GM19239 (cell line): ENCODE measurements around the gene INPP5A.
"Not testable (repeated sequence)": the region's sequence is repeated elsewhere in the genome, so short reads cannot be mapped to it uniquely, and the experiment has no call there.

Source experiments
- DNase-seq: peaks from one replicate; pipeline ENCODE4 v3.0.0; 2011; ENCODE audit warnings: low spot score; ENCODE audit not compliant: insufficient read length
- FAIRE-seq: peaks from 2 replicates; lab custom pipeline; 2011; peaks lifted over from hg19 to GRCh38; lab: Jason Lieb, UNC

INPP5A gene

DNA sequence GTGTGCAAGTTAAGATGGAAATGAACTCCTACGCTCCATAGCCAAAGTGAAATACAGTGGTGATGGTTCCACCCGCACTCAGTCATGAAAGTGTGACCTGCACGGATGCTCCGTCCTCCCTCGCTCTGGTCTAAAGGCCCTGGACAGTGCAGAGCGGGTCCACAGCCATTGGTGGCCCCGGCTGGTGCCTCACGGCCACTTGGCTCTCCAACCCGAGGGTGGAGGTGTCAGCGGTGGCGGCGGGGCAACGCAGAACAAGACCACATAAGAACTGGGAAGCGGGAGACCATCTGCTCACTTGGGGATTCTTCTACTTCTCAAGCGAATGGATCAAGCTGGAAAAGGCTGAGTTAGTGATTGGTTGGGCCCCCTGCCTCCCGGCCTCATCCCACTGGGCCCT, 187.6 kb downstream of the INPP5A start:
- FAIRE-seq, result no peak
- no peak for DNase-seq

DNA sequence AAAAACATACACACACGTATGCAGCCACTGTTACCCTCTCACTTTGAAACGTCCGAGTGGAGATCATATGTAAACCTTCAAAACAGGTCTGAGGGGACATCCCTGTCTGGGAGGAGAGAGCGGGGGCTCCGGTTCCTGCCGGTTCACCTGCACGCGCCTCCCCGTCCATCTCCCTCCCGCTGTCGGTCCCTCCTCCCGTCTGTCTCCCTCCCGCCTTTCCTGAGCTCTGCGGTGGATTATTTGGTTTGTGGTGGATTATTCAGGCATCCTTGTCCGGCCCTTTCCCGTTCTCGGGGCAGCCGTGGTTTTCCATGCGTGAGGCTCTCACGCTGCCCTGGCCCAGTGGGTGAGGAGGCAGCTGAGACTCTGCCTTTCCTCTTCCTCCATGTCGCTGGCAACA, 188.6 kb downstream of the INPP5A start:
- FAIRE-seq (no peak), DNase-seq (no peak)

DNA sequence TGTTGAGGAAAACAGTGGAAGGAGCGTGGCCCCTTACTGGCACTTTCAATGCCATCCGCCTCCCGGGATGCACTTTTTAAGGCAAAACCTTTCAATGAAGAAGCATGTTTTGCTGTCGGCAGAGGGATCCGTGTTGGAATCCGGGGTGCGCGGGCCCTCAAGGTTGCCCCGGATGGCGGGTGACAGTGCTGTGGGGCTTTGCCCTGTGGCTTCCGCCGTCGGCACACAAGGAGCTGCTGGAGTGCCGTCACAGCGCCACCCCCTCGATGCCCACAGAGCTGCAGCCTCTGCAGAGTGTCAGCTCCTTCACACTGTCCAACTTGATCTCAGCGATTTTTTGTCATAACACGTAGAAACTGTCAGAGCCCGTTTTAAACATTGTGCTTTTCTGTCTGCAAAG, 189.4 kb downstream of the INPP5A start:
- DNase-seq, result no peak
- no peak for FAIRE-seq

DNA sequence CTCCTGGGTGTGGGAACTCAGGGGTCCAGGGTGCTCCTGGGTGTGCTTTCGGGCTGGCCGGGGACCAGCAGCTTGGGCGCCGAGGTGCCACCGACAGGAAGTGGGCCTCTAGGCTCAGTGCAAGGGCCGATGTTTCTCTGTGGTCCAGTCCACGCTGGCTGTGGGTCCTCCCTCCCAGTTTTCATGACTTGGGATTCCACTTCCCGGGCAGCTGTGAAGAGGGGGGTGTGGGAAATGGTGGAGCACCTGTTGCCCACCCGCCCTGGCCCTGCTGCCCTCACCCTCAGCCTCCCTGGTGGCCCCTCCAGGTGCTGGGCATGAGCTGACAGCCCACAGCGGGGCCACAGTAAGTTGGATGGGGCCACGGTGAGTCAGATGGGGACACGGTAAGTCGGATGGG, 189.8 kb downstream of the INPP5A start:
- DNase-seq, result no peak
- no peak for FAIRE-seq

DNA sequence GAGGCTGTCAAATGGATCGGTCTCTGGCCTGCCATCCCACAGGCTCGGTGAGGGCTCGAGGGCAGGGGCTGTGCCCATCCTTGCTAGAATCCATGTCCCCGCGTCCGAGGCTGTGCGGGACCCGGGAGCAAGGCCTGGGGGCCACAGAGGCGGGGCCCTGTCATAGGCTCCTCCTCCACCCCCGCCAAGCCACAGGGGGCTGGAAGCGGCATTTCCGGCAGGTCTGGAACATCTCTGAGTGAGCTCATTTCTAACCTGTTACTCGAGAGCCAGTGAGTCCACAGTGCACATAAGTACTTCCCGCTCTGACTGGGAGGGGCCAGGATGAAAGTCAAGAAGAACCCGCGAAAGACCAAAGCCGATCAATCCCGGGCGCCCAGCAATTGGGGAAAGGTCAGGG, 190.7 kb downstream of the INPP5A start:
- DNase-seq (no peak), FAIRE-seq (no peak)

DNA sequence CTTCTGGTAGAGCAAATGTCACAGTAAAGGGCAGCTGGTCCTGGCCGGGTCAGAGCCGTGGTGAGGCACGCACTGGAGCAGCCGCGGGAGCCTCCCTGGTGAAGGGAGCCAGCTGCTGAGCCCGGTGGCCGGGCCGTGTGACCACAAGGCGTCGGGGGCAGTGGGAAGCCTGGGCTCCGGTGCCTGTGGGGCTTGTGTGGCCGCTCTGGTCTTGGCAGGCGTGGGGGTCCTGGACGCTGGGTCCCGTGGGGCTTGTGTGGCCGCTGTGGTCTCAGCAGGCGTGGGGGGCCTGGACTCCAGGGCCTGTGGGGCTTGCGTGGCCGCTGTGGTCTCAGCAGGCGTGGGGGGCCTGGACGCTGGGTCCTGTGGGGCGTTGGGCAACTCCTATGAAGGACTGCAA, 191.2 kb downstream of the INPP5A start:
- FAIRE-seq (no peak), DNase-seq (no peak)

DNA sequence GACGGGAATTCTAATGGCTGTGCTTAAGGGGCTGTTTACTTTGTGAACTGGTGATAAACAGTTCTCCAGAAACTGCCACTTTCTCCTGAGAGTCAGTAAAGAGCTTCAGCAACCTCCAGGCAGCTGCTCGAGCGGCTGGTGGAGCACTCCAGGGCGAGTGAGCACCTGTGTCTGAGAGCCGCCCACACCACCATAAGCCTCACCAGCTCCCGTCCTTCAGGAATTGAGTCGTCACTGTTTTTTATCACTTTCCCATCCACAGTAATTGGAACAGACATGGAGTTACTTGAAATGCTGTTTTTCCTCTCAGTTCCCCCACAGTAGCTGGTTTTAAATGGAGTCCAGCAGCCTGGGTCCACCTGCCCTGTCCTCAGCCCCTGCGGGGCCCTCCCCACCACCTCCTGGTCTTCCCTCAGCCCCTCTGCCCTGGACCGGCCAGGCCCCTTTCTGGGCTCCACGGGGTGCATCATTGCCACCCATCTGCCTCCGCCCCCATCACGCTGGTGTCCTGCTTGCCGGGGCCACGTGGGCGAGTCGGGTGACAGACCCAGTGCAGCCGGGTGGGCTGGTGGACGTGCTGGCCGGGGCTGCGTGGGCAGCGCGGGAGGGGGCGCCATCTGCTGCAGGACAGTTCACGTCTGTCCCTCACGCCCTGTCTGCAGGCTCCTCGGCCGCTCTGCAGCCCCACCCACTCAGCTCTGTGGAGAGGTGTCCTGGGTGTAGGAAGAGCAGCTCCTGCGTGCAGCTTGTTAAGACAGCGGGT, 192.4 kb downstream of the INPP5A start:
- DNase-seq (no peak), FAIRE-seq (no peak)

DNA sequence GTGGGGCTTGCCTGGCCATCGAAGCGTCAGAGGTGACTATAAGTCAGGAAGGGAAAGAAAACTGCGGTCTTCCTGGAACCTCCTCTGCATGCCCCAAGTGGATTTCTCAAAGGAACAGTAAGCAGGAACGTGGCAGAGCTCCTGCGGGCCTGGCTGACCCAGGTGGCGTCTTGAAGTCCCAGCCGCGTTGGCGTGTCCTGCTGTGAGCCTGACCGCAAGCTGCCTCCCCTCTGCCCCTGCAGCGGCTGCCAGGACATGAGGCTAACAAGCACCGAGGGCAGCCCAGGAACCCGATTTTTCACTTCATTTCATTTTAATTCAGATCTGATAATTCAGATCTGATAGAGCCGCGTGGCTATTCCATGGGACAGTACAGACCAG, 193.0 kb downstream of the INPP5A start:
- FAIRE-seq (no peak), DNase-seq (no peak)

DNA sequence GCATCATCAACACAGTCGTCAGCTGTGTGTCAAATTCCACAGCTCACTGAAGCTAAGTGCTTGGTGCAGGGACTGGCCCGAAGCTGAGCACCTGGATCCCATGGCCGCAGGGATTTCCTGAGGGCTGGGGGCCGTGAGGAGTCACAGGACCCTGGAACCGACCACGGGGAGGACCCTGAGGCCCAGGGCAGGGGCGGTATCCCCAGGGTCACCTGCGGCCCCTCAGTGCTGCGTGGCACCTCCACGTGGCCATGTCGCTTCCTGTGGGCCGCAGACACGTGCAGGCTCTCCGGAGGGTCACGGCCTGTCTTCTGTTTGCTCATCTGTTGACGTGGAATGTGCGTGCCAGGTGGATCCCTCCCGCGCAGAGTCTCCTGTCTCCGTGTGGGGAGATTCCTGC, 194.9 kb downstream of the INPP5A start:
- no peak for FAIRE-seq
- no peak for DNase-seq

DNA sequence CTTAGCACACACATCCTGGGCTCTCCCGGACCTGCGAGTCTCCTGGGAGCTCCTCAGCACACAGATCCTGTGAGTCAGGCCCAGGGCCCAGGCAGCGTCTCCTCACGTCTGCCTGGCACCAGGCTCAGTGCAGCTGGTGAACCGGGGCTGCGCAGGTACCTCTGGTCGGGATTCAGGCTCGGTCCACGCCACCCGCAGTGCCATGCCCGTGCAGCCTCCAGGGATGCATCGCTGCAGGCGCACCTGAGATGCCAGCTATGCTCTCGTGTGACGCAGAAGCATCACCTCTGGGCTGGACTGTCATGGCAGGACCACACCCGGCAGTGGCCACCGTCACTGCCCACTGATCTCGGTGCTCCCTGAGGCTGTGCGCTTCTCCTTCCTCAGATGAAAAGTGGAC, 196.3 kb downstream of the INPP5A start:
- FAIRE-seq (no peak), DNase-seq (no peak)

DNA sequence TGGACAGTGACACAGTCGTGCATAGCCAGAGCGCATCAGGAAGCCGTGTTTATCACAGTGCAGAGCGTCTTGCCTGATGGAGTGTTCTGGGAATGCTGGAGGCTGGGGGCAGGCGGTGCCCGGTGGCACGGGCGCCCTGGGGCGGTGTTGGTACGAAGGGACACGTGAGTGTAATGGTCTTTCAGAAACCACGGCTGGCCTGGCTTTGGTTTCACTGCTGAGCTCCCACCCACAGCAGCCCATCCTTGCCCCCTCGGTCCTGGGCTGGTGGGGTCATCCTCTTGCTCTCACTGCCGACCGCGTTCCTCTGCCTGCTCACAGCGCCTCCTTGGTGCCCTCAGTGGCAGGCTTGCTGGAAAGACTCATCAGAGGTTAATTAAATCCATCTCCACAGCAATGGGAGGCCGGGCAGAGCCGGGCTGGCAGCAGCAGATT, 197.8 kb downstream of the INPP5A start:
- DNase-seq, result no peak
- no peak for FAIRE-seq

DNA sequence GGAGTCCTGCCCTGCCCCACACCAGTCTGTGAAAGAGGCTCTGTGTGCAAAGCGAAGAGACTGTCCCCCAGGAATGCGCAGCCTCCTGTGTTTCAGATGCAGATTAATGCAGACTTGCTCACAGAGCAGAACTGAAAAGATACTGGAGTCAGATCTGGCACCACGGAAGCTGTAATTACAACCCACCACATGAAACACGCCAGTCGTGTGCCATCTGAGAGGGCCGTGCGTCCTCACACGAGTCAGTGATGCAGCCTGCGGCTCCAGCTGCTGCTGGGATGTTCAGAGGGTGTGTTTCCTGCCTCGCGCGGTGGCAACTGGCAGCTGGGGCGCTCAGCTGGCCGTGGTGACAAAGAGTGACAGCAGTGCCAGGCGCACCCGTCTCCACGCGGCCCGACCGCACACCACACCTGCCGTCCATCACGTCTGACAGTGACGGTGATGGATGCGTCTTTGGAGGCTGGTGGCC, 198.4 kb downstream of the INPP5A start:
- DNase-seq, result no peak
- FAIRE-seq, result no peak

DNA sequence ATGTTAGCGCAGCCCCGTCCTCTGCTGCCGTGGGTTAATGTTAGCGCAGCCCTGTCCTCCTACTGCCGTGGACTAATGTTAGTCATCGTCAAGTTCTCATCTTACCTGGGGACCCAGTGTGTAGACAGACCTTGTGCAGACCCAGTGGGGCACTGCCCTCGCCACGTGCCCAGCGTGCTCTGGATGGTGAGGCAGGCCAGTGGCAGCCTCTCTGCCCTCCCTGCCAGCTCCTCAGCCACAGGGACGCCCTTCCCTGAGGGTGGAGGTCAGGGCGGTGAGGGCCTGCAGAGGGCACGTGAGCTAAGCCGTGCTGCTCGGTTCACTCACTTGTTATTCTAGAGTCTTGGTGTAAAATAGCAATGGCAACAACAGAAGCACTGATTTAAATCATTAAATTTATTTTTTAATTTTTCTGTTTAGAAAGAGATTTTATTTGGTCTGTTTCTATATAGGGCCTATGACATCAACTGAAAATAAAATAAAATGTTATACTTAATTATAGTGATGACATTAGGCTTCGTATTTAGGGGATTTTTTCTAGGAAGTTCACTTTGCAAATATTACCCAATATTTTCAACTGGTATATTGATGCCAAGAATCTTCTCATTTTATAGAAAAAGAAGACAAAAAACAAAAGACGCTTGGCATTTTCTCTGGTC, 199.9 kb downstream of the INPP5A start:
- DNase-seq (no peak), FAIRE-seq (no peak)

DNA sequence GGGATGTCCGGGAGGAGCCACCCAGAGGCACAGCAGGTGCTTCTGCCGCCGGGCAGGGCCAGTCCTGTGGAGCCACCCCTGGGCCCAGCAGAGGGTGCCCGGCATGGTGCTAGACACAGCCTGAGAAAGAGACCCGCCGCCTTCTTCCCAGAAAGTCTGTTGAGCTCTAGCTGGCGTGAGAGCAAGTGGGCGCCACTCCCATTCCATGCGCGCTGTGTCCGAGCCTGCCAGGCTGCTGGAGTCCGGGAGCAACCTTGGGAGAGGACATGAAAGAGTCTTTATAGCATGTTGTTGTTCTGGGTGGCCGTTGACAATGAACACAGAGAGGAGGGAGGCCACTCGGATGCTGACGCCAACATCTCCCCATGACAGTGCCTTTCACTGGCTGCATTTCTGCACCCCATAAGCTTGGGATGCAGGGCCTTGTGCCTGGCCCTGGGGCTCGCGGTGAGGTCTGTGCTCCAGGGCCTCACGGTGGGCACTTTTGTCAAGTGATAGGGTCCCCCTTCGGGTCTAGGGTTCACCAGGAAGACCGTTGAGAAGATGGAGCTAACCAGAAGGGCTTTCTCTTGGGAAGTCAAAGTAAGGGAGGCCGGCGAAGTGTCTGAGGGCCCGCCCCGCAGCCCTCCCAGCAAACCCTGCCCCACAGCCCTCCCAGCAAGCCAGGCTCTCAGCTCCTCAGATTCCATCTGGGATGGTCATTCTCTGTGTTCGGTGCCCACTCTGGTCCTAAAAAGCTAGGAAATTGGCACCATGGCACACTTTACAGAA, 201.1 kb downstream of the INPP5A start:
- FAIRE-seq (no peak), DNase-seq (no peak)

DNA sequence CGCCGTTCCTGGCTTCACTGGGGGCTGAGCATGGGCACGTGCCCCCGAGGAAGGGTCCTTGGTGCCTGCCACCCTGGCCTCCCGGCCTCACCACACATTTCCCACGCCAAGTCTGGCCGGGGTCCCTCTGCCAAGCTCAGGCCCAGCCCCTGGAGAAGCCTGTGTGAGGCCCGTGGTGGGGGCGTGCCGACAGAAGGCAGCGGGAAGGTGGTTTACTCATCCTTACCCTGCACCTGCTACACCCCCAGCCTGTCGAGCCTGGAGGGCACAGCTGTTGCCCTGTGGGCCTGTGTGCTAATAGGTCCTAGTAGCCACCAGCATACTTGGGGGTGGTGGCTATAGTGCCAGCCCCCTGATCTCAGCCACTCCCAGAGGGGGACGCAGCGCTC, 201.6 kb downstream of the INPP5A start:
- DNase-seq (no peak), FAIRE-seq (no peak)

DNA sequence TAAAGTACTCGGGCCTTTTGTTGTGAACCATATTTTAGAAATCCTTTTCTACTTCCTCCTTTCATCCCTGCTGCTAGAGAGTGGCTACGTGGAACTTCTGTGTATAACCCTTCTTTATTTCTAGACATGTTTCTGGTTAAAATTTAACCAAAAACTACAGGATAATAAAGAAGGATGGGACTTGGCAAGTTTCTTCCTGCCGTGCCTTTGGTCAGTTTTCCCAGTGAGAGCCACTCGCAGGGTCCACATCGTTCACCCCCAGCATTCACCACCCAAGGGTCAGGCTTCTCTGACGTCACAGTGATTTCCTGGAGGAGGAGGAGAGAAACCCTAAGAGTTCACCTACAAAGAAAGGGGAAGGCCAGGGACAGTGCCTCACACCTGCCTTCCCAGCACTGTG, 203.0 kb downstream of the INPP5A start:
- FAIRE-seq (no peak), DNase-seq (no peak)

DNA sequence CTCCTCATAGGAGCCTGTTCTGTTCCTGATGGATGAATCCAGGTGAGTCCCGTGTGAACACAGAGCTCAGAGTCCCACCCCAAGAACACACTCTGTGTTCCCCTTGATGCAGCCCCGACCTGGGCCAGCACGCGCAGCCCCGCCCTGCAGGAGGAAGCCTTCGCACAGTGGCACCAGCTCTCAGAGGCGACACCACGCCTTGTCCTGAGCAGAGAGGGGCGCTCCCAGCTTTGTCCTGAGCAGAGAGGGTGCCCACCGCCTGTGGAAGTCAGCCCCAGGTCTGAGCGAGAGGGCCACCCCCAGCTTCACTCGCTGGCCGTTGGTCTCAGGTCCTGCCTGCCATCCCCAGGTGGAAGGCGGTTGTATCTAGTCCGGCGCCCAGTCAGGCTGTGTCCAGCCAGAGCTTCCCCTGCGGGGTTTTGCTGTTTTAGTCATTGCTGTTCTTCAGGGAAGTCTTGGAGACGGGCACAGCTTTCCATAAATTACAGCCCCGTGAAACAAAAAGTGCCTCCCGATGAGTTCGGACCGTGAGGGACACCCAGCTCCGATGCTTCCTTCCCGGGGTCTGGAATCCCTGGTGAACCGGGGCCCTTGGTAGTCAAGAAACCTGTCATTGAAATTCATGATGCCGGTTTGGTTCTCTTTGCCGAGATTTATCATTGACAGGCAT, 204.7 kb downstream of the INPP5A start:
- FAIRE-seq (no peak), DNase-seq (no peak)

DNA sequence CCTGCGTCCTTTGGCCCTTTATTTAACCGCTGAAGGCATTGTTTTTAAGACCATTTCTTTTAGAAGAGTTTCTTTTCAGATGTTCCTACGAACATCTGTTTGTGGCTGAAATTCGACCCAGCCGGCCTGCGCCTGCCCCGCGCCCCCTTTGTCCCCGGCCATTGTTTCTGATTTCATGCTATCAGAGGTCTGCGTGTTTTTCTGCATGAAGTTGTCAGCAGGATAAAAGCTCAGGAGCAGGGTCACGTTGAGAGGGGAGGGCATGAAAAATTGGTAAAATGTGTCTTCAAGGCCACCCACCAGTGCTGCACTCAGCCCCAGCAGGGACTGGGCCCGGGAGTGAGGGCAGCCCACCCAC, 205.2 kb downstream of the INPP5A start:
- FAIRE-seq, result no peak

DNA sequence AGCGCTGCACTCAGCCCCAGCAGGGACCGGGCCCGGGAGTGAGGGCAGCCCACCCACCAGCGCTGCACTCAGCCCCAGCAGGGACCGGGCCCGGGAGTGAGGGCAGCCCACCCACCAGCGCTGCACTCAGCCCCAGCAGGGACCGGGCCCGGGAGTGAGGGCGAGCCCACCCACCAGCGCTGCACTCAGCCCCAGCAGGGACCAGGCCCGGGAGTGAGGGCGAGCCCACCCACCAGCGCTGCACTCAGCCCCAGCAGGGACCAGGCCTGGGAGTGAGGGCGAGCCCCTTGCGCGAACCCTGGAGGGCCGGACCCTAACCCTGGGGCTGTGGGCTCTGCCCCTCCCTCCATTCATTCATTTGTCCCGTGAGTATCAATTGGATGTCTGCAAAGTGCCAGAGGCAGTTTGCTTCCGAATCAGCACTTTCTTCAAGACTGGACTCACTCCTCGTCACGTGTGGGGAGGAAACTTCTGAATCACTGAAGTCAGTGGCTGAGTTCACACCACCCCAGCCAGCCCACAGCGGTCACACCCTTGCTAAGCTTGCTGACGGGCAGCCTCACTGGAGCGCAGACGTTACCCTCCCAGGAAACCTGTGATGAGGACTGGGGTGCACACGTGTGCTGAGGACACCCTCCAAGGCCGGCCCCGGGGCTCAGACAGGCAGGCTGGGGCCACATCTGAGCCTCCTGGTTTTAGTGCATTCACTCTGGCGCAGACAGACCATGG, 205.8 kb downstream of the INPP5A start:
- not testable (repeated sequence) for FAIRE-seq, DNase-seq

More for the DNA sequence above, 205.2 kb downstream of the INPP5A start:
- no peak for DNase-seq

DNA sequence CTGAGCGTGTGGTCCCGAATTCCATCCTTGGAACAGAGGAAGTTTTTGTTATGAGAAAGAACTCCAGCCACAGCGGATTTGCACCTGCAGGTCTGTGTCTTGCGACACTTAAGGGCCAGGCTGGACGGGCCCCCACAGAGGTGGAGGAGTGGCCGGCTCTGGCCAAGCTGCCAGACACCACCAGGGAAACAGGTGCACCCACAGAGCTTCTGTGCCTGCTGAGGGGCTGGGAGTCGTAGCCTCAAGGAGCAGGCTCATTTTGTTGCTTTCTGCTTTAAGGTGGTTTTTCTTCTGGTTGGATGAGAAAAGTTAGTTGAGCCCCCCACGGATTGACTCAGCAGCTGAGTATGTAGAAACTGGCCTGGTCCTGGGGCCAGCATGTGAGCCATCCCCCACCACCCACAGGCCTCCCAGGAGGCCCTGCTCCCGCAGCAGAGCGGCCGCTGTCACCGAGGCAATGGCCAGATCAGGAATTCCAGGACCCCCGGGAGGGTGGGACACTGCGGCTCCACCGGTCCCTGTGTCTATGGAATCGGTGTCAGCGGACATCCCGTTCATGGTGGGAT, 206.4 kb downstream of the INPP5A start:
- FAIRE-seq, result no peak
- DNase-seq, result no peak
